ENCODE results near the gene TMTC2. TPM values are rescaled to one million over a fixed set of nuclear protein-coding genes. Genes with fewer than 3 reads are reported as not detected.

Gene TMTC2
- polyA plus RNA-seq, 1 donor = 12.1 TPM

DNA sequence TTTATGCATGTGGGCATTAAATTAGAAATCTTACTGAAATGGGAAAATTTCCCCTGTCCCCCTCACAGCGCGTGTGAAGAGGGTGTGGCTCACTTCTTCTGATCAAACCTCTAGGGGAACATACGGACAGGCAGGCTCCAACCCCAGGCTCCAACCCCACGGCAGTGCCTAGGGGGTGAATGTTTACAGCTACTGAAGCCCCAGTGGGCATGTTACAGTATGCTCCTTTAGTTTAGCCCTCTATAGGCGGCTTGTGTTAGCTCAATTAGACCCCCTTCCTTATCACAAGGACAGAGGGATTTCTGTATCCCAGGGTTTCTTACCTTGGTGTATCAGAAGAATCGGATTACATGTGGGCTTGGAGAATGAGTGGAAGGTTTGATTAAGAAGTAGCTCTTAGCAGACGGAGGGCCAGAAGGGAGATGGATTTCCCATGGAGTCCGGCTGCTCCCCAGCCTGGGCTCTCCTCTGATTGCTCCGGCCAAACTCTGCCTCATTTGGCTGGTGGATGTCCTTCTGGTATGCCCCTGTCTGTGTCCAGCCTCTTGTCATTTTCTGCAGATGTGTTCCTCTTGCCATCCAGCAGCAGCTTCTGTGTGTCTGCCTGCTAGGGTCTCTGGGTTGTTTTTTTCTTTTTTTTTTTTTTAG lies 223.7 kb downstream of the TMTC2 start:
- Histone ChIP-seq H3K27ac (ENCODE audit: low read length) (no peak overlapping the region), H3K36me3 (ENCODE audit: control insufficient read depth, insufficient read depth, low read length) (no peaks in the 10 kb centered on the region), H3K4me1 (ENCODE audit: control insufficient read depth, insufficient read depth, low read length) (no peaks in the 10 kb centered on the region), H3K27me3 (ENCODE audit: control insufficient read depth, insufficient read depth, low read length) (no peaks in the 10 kb centered on the region), H3K9me3 (ENCODE audit: control insufficient read depth, low read depth, low read length) (no peaks in the 10 kb centered on the region), H3K4me3 (ENCODE audit: low read length) (no peak overlapping the region)
- DNase-seq = no peak
- WGBS (ENCODE audit: insufficient coverage, low lambda C conversion rate) = no CpG with 5 or more reads among the region's 9 CpGs

DNA sequence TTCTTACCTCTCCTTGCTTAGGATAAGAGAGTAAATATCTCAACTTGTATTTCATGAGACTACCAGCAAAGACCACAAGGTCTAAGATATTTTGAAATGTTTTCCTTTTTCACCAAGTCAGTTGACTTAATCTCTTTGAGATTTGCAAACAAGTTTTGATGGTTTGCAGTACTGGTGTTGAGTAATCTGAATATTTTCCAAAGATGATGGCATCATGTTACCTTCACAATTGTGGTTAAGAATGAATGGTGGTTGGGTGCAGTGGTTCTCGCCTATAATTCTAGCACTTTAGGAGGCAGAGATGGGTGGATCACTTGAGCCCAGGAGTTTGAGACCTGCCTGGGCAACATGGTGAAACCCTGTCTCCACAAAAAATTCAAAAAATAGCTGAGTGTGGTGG lies 225.7 kb downstream of the TMTC2 start:
- no peaks in the 10 kb centered on the region for H3K27me3 ChIP-seq (ENCODE audit: control insufficient read depth, insufficient read depth, low read length)
- H3K4me1 ChIP-seq (ENCODE audit: control insufficient read depth, insufficient read depth, low read length) = no peaks in the 10 kb centered on the region
- H3K4me3 ChIP-seq (ENCODE audit: low read length) = no peak overlapping the region
- no peaks in the 10 kb centered on the region for H3K9me3 ChIP-seq (ENCODE audit: control insufficient read depth, low read depth, low read length)
- no peak for DNase-seq
- 100% methylated on average over 1 of the region's 1 CpG for WGBS (ENCODE audit: insufficient coverage, low lambda C conversion rate)
- no peaks in the 10 kb centered on the region for H3K36me3 ChIP-seq (ENCODE audit: control insufficient read depth, insufficient read depth, low read length)
- H3K27ac ChIP-seq (ENCODE audit: low read length) = no peak overlapping the region

DNA sequence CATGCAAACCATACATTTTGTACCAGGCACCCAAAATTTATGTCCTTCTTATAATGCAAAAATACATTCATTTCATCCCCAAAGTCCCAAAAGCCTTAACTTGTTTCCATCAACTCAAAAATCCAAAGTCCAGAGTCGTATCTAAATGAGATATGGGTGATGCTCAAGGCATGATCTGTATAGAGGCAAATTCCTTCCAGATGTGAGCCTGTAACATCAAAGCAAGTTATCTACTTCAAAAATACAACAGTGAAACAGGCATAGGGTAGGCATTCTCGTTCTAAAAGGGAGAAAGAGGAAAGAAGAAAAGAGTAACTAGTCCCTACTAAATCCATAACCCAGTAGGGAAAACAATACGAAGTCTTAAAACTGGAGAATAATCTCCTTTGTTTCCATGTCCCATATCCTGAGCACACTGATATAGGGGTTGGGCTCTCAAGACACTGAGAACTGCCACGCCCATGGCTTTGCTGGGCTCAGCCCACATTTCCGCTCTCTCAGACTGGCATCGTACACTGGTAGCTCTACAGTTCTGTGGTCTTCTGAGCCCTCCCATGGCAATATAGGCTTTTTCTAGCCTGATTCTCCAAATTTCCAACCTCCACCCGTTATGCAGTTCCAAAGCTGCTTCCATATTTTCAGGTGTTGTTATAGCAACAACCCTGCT lies 232.8 kb downstream of the TMTC2 start:
- no peaks in the 10 kb centered on the region for H3K36me3 ChIP-seq (ENCODE audit: control insufficient read depth, insufficient read depth, low read length)
- no peaks in the 10 kb centered on the region for H3K4me1 ChIP-seq (ENCODE audit: control insufficient read depth, insufficient read depth, low read length)
- no peak overlapping the region for H3K4me3 ChIP-seq (ENCODE audit: low read length)
- no peak overlapping the region for H3K27ac ChIP-seq (ENCODE audit: low read length)
- no peaks in the 10 kb centered on the region for H3K27me3 ChIP-seq (ENCODE audit: control insufficient read depth, insufficient read depth, low read length)
- H3K9me3 ChIP-seq (ENCODE audit: control insufficient read depth, low read depth, low read length) = no peaks in the 10 kb centered on the region
- DNase-seq = no peak
- WGBS (ENCODE audit: insufficient coverage, low lambda C conversion rate) = 70% methylated on average over 2 of the region's 7 CpGs

DNA sequence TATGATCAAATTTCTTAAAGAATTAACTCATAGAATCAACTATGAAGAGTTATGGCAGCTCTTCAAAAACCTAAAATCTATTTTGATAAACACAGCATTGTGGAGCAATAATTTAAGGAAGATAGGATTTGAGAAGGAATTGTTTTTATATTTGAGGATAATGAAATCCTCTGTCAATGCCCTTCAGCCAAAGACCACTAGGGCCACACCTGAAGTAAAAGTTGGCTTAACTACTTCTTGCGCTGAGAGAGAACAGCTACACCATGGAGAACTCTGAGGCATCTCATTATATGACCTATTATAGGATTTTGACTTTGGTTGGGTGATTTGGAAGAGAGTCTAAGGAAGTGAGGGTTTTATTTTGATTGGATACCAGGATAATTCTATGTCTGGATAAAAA lies 237.2 kb downstream of the TMTC2 start:
- Histone ChIP-seq H3K4me3 (ENCODE audit: low read length) (no peak overlapping the region), H3K27me3 (ENCODE audit: control insufficient read depth, insufficient read depth, low read length) (no peaks in the 10 kb centered on the region), H3K4me1 (ENCODE audit: control insufficient read depth, insufficient read depth, low read length) (no peaks in the 10 kb centered on the region), H3K9me3 (ENCODE audit: control insufficient read depth, low read depth, low read length) (no peaks in the 10 kb centered on the region), H3K27ac (ENCODE audit: low read length) (no peak overlapping the region), H3K36me3 (ENCODE audit: control insufficient read depth, insufficient read depth, low read length) (no peaks in the 10 kb centered on the region)
- DNase-seq = no peak
- no CpG with 5 or more reads among the region's 1 CpG for WGBS (ENCODE audit: insufficient coverage, low lambda C conversion rate)

DNA sequence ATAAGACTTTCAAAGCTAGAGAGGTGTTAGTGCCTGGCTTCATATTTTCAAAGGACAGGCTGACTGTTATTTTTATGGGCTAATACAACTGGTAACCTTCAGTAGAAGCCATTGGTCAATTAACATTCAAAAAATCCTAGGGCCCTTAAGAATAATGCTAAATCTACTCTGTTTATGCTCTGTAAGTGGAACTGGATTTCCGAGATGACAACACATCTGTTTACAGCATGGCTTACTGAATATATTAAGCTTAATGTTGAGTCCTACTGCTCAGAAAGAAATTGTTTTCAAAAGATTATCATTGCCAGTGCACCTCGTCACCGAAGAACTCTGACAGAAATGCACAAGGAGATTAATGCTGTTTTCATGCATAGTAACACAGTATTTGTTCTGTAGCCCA lies 239.9 kb downstream of the TMTC2 start:
- Histone ChIP-seq H3K27ac (ENCODE audit: low read length) (no peak overlapping the region), H3K4me1 (ENCODE audit: control insufficient read depth, insufficient read depth, low read length) (no peaks in the 10 kb centered on the region), H3K9me3 (ENCODE audit: control insufficient read depth, low read depth, low read length) (no peaks in the 10 kb centered on the region), H3K27me3 (ENCODE audit: control insufficient read depth, insufficient read depth, low read length) (no peaks in the 10 kb centered on the region), H3K4me3 (ENCODE audit: low read length) (no peak overlapping the region), H3K36me3 (ENCODE audit: control insufficient read depth, insufficient read depth, low read length) (no peaks in the 10 kb centered on the region)
- no CpG with 5 or more reads among the region's 3 CpGs for WGBS (ENCODE audit: insufficient coverage, low lambda C conversion rate)
- DNase-seq = no peak

DNA sequence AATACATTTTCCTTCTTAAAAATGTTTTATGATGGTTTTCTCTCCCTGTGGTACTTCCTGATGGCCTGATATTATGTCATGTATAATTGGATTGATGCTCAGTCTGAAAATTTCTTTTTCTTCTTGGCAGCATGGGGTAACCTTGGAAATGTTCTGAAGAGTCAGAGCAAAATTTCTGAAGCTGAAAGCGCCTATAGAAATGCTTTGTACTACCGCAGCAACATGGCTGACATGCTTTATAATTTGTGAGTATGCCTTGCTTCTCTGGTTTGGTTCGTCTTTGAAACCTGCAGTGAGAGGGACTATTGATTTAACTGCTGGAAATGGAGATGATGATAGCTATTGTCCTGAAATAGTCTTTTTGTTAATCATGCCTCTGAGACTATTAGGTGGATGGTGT lies 243.6 kb downstream of the TMTC2 start:
- DNase-seq = no peak
- H3K27ac ChIP-seq (ENCODE audit: low read length) = no peak overlapping the region
- no peaks in the 10 kb centered on the region for H3K4me1 ChIP-seq (ENCODE audit: control insufficient read depth, insufficient read depth, low read length)
- no peaks in the 10 kb centered on the region for H3K9me3 ChIP-seq (ENCODE audit: control insufficient read depth, low read depth, low read length)
- no peaks in the 10 kb centered on the region for H3K27me3 ChIP-seq (ENCODE audit: control insufficient read depth, insufficient read depth, low read length)
- WGBS (ENCODE audit: insufficient coverage, low lambda C conversion rate) = no CpG with 5 or more reads among the region's 3 CpGs
- no peak overlapping the region for H3K4me3 ChIP-seq (ENCODE audit: low read length)
- no peaks in the 10 kb centered on the region for H3K36me3 ChIP-seq (ENCODE audit: control insufficient read depth, insufficient read depth, low read length)

DNA sequence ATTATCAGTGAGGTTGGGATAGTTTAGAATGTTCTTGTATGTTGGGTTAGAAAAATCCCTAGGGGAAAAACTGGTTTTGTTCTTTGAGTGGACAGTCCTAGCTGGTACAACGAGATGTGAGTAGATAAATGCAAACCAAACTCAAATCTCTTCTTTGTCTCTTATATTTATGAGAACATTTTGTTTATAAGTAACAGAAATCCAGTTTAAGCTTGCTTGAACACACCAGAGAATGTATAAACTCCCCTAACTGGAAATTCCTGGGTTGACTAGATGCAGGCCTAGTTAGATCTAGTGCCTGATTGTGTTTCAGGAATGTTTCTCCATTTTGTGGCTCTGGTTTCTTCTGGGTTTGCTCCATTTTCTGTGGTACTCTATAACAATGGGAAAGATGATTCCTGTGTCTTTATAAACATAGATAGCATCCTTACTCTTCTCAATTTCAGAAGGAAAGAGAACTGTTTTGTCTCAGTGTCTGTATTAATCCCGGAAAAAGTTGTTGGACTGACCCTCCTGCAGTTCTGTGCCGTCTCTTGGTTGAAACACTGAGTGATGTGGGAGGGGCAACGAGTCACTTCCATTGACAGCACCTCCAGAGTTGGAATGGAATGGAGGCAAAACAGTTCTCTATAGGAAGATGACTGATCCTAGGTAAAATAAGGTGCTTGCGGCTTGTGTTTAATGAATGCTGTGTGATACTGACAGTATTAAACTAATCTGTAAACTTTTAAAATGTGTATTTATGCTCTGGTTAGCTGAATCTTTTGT lies 244.8 kb downstream of the TMTC2 start:
- H3K36me3 ChIP-seq (ENCODE audit: control insufficient read depth, insufficient read depth, low read length) = no peaks in the 10 kb centered on the region
- H3K27ac ChIP-seq (ENCODE audit: low read length) = no peak overlapping the region
- no peaks in the 10 kb centered on the region for H3K27me3 ChIP-seq (ENCODE audit: control insufficient read depth, insufficient read depth, low read length)
- WGBS (ENCODE audit: insufficient coverage, low lambda C conversion rate) = 100% methylated on average over 1 of the region's 5 CpGs
- no peak overlapping the region for H3K4me3 ChIP-seq (ENCODE audit: low read length)
- no peak for DNase-seq
- H3K9me3 ChIP-seq (ENCODE audit: control insufficient read depth, low read depth, low read length) = no peaks in the 10 kb centered on the region
- no peaks in the 10 kb centered on the region for H3K4me1 ChIP-seq (ENCODE audit: control insufficient read depth, insufficient read depth, low read length)

DNA sequence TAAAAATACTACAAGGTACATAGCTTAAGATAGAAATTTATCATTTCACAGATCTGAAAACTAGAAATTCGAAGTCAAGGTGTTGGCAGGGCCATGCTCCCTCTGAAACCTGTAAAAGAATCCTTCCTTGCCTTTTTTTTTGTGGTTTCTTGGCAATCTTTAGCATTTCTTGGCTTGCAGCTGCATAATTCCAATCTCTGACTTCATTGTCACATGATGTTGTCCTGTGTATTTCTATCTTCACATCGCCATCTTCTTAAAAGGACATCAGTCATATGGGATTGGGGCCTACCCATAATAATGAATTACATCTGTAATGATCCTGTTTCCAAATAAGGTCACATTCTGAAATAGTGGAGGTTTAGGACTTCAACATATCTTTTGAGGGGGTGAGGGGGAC lies 250.4 kb downstream of the TMTC2 start:
- WGBS (ENCODE audit: insufficient coverage, low lambda C conversion rate) = no CpG with 5 or more reads among the region's 2 CpGs
- H3K36me3 ChIP-seq (ENCODE audit: control insufficient read depth, insufficient read depth, low read length) = no peaks in the 10 kb centered on the region
- H3K27ac ChIP-seq (ENCODE audit: low read length) = no peak overlapping the region
- no peaks in the 10 kb centered on the region for H3K4me1 ChIP-seq (ENCODE audit: control insufficient read depth, insufficient read depth, low read length)
- no peaks in the 10 kb centered on the region for H3K27me3 ChIP-seq (ENCODE audit: control insufficient read depth, insufficient read depth, low read length)
- no peak overlapping the region for H3K4me3 ChIP-seq (ENCODE audit: low read length)
- DNase-seq = no peak
- no peaks in the 10 kb centered on the region for H3K9me3 ChIP-seq (ENCODE audit: control insufficient read depth, low read depth, low read length)

DNA sequence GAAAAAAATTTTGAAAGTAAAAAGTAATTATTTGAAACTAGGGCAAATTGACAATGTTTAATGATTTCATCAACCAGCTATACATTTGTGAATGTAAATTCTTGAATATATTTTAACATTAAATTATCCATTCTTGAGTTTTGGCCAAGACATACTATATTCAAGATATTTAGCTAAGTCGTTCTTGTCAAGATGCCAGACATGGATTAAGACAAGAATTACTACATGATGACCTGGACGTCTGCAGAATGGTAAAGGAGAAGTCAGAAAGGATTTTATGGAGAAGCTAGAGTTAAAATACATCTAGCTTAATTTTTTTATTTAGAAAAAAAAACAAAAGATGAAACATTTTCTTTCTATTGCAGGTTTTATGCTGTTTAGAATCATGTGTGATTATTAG lies 255.8 kb downstream of the TMTC2 start:
- DNase-seq = no peak
- H3K4me1 ChIP-seq (ENCODE audit: control insufficient read depth, insufficient read depth, low read length) = no peaks in the 10 kb centered on the region
- no peaks in the 10 kb centered on the region for H3K36me3 ChIP-seq (ENCODE audit: control insufficient read depth, insufficient read depth, low read length)
- H3K9me3 ChIP-seq (ENCODE audit: control insufficient read depth, low read depth, low read length) = no peaks in the 10 kb centered on the region
- 47% methylated on average over 2 of the region's 2 CpGs for WGBS (ENCODE audit: insufficient coverage, low lambda C conversion rate)
- H3K27ac ChIP-seq (ENCODE audit: low read length) = no peak overlapping the region
- H3K4me3 ChIP-seq (ENCODE audit: low read length) = no peak overlapping the region
- H3K27me3 ChIP-seq (ENCODE audit: control insufficient read depth, insufficient read depth, low read length) = no peaks in the 10 kb centered on the region

DNA sequence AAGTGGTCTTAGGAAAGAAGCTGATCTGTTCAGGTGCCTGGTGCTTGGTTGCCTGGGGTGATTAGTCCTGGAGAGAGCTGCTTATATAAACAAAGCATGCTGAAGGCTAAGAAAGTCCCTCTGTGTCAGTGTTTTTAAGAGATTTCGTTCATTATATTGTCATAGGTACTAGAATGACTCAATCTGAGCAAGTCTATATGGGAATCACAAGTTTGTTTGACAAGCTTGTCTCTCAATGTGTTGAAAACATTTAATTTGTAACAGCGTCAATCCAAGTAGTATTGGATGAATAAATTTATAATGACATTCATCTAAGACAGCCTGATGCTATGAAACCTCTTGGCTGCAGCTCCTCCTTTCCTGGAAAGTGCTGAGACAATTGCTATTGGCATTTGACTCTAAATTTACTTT lies 256.3 kb downstream of the TMTC2 start:
- H3K4me1 ChIP-seq (ENCODE audit: control insufficient read depth, insufficient read depth, low read length) = no peaks in the 10 kb centered on the region
- H3K9me3 ChIP-seq (ENCODE audit: control insufficient read depth, low read depth, low read length) = no peaks in the 10 kb centered on the region
- DNase-seq = no peak
- no peak overlapping the region for H3K27ac ChIP-seq (ENCODE audit: low read length)
- WGBS (ENCODE audit: insufficient coverage, low lambda C conversion rate) = no CpG with 5 or more reads among the region's 2 CpGs
- H3K27me3 ChIP-seq (ENCODE audit: control insufficient read depth, insufficient read depth, low read length) = no peaks in the 10 kb centered on the region
- H3K36me3 ChIP-seq (ENCODE audit: control insufficient read depth, insufficient read depth, low read length) = no peaks in the 10 kb centered on the region
- no peak overlapping the region for H3K4me3 ChIP-seq (ENCODE audit: low read length)

All from large intestine (tissue), 3 donors.